GM19328 (cell line): ENCODE results near the gene COL4A2.
A peak's percentile ranks its signal among the peaks of the same experiment; 100 is the strongest.
"Not testable (repeated sequence)": the region's sequence is repeated elsewhere in the genome, so short reads cannot be mapped to it uniquely, and the experiment has no call there.

ENCODE experiments used
- ATAC-seq: cut with Tn5 transposase; IDR thresholded peaks from one replicate; pipeline ENCODE4 v1.9.1; 2021; ENCODE audit warnings: mild to moderate bottlenecking, moderate library complexity; ENCODE audit not compliant: unreplicated experiment

The COL4A2 gene

DNA sequence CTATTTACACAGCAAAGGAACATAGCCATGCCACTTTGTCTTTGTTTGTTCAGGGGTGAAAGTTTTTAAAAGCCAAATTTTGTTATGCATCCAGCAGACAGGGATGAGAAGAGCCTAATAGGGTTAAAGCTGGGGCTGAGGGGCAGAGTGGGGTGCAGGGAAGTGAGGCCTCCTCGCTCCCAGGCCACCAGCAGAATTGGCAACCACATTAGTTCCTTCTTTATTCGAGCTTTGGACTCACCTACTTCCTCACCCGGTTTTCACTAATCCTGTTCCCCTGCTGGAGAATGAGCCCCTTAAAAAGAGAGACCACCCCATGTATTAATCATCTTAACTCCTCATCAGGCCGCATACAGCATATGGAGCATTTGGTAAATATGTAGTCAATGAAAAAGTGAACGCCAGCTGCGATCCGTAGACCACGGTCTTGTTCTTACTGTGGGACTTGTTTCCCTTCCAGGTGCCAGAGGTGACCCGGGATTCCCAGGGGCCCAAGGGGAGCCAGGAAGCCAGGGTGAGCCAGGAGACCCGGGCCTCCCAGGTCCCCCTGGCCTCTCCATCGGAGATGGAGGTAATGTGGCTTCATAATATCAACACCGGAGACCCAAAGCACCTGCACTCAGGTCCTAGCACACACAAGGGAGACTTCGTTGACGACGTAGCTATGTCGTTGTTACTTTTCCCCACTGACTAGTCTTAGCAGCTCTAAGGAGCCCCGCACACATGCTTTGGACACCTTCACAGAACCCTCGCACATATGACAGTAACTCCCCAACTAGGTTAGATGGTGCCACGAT, 142.3 kb downstream of the COL4A2 start:
- ATAC-seq = no peak

DNA sequence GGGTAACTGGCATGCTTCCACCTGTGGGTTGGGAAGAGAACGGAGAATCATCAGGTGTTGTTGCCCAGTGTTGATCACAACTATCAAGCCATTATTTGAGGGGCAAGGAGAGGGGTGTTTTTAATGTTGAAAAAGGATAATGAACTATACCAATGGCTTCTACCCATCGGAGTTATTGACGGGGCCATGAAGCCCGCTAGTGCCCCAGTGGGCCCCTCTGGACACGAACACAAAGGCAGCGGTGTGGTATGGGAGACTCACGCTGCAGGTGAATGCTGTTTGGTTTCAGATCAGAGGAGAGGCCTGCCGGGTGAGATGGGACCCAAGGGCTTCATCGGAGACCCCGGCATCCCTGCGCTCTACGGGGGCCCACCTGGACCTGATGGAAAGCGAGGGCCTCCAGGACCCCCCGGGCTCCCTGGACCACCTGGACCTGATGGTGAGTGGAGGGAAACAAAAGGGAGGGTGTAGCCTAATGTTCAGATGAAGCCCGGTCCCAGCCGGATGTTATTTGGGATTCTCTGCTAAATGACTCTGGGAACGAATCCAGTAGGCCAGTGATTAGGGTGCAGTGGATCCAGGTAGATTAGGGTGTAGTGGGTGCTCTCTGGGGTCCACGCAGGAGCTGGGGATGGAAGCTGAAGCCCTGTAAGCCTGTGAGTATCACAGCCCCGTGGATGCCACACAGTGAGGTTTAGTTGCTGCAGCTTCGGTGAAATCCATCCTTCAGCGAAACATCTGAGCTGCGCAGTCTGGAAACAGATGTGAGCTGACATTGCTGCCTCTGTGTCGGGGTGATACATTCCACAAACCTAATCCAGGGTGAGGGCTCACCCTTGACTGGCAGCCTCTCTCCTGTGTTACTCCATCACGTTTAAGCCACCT, 143.2 kb downstream of the COL4A2 start:
- ATAC-seq = no peak

DNA sequence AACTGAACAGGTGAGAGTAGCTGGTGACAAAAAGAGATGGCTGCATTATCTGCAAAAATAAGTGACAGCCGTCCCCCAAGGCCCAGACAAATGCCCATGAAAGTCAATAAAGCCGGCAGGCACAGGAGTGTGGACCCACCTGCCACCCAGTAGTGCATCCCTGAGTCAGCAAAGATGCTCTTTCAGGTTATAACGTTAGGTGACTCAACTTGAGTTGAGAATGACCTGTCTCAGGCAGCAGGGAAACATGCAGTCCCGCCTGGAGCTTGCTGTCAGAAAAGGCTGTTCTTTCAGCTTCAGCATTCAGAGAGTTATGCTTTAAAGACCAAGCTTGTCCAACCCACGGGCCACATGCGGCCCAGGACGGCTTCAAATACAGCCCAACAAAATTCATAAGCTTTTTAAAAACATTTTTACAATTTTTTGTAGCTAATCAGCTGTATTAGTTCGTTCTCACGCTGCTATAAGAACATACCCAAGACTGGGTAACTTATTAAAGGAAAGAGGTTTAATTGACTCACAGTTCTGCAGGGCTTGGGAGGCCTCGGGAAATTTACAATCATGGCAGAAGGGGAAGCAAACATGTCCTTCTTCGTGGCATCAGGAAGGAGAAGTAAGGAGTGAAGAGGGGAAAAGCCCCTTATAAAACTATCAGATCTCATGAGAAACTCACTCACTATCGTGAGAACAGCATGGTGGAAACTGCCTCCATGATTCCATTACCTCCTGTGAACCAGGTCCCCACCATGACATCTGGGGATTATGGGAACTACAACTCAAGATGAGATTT, 144.1 kb downstream of the COL4A2 start:
- ATAC-seq = no peak

DNA sequence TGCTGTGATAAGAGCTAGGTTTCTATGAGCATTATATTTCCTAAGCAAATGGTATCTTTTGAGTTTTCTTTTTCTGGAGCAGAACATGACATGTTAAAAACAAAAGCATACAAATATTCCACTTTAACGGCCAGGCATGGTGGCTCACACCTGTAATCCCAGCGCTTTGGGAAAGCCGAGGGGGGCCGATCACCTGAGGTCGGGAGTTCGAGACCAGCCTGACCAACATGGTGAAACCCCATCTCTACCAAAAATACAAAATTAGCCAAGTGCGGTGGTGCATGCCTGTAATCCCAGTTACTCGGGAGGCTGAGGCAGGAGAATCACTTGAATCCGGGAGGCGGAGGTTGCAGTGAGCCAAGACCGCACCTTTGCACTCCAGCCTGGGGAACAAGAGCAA, 146.0 kb downstream of the COL4A2 start:
- ATAC-seq = not testable (repeated sequence)

DNA sequence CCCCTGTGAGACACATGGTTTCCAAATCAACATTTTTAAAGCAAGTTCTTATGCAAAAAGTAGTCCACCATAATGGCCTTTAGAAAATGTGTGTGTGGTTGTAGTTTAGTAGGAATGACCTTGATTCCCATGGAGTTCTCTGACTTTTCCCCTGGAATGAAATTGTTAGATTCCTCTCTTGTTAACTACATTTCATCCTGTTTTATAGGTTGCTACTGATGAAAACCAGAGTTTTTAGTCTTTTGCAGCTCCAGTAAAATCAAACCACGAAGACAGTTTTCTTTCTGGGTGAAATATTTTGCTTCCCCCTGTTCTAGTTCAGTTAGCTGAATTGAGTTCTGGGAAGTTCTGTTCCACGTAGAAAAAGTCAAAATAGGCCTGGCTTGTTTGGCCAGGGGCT, 146.7 kb downstream of the COL4A2 start:
- ATAC-seq = no peak

DNA sequence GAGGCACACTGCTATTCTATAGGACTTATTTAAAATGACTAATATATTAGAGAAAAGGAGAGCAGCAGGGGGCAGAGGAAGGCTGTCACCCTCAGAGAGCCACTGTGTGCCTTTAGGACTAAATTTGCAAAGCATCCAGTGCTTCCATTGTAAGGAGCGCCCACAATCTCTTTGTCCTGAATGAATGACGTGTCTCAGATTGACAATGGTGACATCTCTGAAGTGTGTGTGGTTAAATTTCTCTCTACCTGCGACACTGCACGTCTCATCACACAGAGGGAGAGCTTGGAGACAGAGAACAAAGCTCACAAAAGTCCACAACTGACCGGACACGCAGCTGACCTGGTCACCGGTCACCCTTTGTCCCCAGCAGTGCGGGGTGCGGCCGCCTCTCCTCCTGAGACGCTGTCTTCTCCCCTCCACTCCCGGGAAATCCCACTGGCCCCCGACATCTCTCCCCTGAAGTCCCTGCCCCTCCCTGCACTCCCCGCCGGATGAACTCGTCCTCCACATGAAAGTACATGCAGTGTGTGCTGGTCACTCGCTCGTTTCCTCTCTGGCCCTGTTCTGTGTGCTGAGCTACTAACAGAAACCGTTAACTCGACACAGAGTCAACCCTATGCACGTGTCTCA, 147.3 kb downstream of the COL4A2 start:
- no peak for ATAC-seq

DNA sequence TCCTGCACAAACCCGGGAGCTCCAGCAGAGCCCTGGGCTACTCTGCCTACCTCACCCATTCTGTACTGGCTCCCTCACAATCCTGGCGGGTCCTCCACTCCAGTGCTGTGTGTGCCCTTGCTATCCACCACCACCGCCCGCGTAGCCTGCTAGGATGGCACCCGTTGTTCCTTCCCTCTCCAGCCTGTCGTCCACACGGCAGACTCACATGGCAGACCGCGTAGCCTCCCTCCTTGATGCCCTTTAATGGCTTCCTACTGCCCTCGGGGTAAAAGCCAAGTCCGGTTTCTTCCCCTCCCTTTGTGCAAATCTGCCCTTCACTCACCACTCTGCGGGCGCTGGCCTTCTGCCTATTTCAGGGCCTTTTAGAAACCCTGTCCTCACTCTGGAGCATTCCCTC, 147.9 kb downstream of the COL4A2 start:
- no peak for ATAC-seq

DNA sequence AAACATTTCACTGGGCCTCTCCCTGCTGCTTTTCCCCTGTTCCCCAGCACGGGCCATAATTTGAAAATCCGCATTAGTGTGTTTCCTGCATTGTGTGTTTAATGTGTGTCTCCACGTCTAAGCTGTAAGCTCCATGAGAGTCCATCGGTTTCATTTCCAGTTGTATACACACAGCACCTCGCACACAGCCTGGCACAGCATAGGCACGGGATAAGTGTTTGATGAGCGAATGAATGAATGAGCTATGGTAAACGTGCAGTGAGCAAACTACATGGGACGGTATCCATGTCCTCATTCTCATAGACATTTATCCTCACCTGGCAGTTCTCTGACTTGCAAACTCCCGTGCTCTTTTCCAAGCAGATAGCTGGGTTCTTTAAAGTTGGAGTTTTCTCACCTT, 148.4 kb downstream of the COL4A2 start:
- no peak for ATAC-seq

DNA sequence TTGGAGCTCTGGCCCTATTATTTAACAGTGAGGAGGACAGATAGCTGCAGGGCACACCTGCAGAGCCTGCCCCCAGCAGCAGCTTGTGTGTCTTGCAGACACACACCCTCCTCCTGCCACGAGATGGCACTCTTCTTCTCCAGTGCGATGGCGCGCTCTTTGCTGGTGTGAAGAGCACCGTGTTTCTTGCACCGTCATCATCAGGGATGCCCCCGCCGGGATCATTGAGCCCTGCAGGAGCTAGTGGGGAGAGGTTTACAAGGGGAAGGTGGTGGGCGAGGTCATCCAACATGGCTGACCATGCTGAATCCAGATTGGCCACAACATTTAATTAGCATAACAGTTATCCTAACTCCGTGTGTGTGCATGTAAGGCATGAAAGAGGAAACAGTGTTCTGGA, 148.9 kb downstream of the COL4A2 start:
- peak; percentile 99 for ATAC-seq

DNA sequence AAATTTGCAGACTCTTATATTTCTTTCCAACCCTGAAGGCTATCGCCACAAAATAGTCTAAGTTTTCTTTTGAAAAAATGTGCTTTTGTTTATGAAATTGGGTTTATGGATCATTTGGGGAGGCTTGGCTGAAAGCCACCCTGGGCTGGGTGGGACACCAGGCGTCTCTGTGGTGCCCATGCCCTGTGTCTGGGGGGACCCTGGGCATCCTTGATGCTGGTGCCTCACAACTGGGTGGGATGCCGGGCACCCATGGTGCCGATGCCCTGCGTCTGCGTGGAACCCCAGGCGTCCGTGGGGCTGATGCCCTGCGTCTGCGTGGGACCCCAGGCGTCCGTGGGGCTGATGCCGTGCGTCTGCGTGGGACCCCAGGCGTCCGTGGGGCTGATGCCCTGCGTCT, 149.5 kb downstream of the COL4A2 start:
- no peak for ATAC-seq

DNA sequence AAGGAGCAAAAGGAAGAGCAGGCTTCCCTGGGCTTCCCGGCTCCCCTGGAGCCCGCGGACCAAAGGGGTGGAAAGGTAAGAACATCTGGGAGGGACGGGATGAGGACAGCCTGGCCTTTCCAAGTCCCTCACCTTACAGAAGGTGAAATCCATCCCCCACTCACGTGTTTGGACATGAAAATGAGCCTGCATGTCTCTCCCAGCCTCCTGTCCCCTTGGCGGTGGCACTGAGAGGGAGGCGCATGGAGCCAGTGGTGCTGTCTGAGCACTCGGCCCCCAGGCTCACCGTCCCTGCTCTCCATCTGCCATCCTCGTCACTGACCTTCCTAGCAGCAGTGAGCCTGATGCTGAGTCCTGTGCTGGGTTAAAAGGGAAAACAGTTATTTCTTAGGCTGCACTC, 150.3 kb downstream of the COL4A2 start:
- no peak for ATAC-seq

DNA sequence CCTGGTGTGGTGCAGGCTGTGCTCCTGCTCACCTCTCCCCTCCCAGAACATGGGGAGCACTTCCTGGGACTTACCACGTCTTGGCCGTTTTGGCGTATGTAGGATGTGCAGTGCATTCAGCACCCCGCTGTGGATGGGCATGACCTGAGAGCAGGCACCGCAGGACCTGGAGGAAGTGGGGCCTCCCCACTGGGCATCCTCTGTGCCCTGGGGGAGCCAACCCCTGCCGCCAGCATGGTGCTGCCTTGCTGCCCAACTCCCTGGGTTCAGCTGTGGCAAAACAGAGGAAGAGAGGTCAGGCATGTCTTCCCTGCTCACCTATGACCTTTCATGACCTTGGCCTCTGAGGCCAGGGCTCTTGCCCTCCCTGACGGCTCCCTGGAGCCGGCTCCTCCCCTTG, 150.9 kb downstream of the COL4A2 start:
- ATAC-seq = no peak

DNA sequence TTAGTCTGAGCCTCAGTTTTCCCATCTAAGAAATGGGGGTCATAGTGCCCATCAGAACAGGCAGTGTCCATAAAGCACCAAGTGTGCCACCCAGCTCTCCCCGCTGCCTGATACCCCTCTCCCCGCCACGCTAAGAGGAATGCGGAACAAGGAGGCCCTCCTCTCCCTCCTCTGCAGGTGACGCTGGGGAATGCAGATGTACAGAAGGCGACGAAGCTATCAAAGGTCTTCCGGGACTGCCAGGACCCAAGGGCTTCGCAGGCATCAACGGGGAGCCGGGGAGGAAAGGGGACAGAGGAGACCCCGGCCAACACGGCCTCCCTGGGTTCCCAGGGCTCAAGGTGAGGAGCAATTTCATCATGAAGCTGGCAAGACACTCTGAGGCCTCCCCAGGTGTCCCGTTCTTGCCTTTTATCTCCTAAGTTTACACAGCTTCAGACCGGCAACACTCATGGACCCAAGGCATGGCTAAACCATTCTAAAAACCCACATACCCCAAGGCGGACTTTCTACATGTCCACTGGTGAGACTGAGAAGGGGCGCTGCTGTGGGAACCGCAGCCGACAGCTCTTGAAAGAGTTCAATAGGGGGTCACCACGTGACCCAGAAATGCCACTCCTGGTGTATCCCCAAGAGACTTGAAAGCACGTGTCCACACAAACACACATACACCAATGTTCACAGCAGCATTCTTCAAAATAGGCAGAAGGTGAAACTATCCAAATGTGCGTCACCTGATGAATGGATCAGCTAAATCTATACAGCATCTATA, 151.7 kb downstream of the COL4A2 start:
- ATAC-seq = no peak

DNA sequence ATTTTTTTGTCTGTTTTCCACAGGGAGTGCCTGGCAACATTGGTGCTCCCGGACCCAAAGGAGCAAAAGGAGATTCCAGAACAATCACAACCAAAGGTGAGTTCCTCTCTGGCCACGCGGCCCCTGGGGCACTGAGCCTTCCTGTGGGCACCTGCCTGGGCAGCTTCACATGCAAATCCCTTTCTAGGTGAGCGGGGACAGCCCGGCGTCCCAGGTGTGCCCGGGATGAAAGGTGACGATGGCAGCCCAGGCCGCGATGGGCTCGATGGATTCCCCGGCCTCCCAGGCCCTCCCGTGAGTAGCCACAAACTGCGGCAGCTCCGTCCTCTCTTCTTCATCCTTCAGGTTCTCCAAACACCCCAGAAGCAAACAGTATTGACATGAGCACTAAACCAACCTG, 155.0 kb downstream of the COL4A2 start:
- ATAC-seq = no peak

DNA sequence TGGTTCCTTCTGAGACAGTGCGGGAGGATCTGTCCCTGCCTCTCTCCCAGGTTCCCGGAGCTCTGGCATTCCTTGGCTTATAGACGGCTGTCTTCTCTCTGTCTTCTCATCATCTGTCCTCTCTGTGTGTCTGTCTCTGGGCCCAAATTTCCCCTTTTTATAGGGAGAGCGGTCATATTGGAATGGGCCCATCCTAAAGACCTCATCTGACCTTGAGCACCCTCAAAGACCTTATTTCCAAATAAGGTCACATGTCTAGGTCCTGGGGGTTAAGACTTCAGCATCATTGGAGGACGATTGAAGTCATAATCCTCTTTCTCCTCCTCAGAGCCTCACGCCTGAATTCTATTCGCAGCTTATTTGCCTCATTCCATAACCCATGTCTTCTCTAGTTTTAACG, 156.1 kb downstream of the COL4A2 start:
- no peak for ATAC-seq

DNA sequence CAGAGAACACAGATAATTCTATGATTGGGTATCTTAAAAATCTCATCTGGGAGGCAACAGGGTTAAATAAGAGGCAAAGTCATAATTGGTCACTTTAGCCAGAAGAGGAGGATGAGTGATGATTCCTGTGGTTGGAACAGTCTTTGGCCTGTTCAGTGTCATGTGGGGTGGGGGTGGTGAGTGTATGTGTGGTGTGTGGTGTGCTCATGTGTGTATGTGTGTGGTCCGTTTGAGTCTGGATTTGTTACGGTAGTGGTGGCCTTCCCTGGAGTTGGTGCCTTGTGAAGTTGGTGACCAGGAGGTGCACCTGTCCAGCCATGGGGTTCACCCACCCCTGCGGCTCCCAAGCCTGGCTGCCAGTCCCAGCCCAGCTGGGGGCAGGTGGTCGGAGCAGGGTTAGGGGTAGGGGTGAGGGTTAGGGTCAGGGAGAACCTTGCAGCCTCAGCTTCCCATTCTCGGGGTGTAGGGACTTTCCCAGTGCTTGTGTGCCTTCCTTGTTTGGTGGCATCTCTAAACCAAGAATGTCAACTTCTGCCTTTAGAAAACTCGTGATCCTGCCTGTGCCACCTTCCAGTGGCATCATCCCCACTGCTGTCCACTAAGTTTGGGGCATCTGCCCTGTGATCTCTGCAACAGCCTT, 156.9 kb downstream of the COL4A2 start:
- no peak for ATAC-seq

DNA sequence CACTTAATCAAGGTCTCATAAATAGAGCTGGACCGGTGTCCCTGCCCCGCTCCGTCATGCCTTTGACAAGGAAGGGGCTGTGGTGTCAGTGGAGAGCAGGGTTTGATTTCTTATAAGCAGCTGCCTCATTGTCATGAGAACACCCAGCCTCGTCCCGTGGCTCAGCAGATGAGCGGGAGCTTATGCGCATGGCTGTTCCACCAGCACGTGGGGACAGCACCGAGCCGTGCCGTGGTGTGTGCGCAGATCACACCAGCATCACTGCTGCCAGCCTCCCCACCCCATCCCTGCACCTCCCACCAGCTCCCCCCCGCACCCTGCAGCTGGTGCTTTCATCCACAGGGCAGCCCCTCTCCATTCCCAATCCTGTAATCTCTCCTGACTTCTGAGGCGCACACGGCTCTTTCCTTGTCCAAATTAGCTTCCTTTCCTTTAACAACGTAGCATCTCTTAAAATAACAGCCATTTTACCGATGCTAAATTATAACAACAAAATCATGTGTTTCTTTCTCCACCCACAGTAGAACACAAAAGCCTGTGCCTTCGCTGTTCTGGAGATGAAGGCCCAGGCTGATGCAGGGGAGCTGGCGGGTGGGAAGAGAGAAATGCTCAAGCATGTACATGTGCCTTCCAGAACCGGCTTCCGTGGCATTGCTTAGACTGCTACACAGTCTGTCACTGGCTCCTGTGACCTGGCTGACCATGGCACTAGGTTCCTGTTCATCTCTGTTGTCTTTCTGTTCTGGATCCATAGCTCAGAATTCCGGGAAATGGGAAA, 157.7 kb downstream of the COL4A2 start:
- ATAC-seq = no peak

DNA sequence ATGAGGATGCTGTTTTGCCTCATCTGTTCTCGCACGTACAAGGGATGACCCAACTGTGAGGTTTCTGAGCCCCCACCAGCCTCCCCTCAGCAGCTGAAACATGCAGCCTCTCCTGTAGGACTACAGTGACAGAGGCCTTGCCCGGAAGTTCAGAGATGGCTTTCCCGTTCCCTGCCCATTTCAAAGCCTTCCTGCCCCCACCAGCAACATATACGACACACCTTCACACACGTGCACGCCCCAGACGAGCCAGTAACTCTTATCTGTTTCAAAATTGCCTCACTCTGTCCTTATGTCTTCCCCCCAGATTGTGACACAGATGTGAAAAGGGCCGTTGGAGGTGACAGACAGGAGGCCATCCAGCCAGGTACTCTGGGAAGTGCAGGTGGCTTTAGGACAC, 158.6 kb downstream of the COL4A2 start:
- no peak for ATAC-seq
